Measurements from ENCODE around the gene GYS1. TPM values are rescaled to one million over a fixed set of nuclear protein-coding genes. Genes with fewer than 3 reads are reported as not detected.

GYS1 gene
- total RNA-seq, 1 experiment from 2014 or later = 38.6 TPM

- Histone ChIP-seq H3K9me3 (ENCODE audit: low read length) (no peaks in the 10 kb centered on the region), H2AFZ (ENCODE audit: low read length) (no peak overlapping the region), H3F3A (ENCODE audit: low read length, unreplicated experiment) (peaks cover 5% of the 10 kb centered on the region), H3K36me3 (ENCODE audit: low read depth, low read length) (peaks cover 17% of the 10 kb centered on the region; the same call in 1 of the 2 replicates), H3K9me2 (replicated peaks; ENCODE audit: low read length) (no peaks in the 10 kb centered on the region), H3K9ac (ENCODE audit: low read length) (no peak overlapping the region), H3K27ac (ENCODE audit: low read length) (no peak overlapping the region), H3K4me3 (ENCODE audit: low read length) (no peak overlapping the region), H3K79me2 (ENCODE audit: low read length) (peaks cover 14% of the 10 kb centered on the region), H4K20me1 (ENCODE audit: low read length) (0 out of 2 replicates have a peak, but pooled peaks cover 5% of the 10 kb centered on the region), H3K4me1 (ENCODE audit: insufficient read depth, low read length) (peaks cover 17% of the 10 kb centered on the region), H3K4me2 (ENCODE audit: low read length) (no peak overlapping the region), H3K27me3 (ENCODE audit: low read length) (no peaks in the 10 kb centered on the region)
- intact Hi-C loops (cut with micrococcal nuclease) = no loop called here
- ATAC-seq (no peak), DNase-seq (no peak)
- no peak for TF ChIP-seq CTCF (conservative IDR thresholded peaks at IDR 0.05; ENCODE audit: low read depth, low read length)
- CTCF ChIA-PET = no interaction called here
- BruUV-seq (replicated peaks) = no TSS peak
- POLR2A ChIA-PET (ENCODE audit: unreplicated experiment) = no interaction called here
Measured at GRCh38 chr19:48968813-48969218, 24.3 kb downstream of the GYS1 start.

- ATAC-seq (no peak), DNase-seq (no peak)
- peaks cover 17% of the 10 kb centered on the region; the same call in 1 of the 2 replicates for H3K36me3 ChIP-seq (ENCODE audit: low read depth, low read length)
- no TSS peak for BruUV-seq (replicated peaks)
- H3K27me3 ChIP-seq (ENCODE audit: low read length) = no peaks in the 10 kb centered on the region
- no peak for TF ChIP-seq CTCF (conservative IDR thresholded peaks at IDR 0.05; ENCODE audit: low read depth, low read length)
- TF ChIP-seq EZH2 (IDR thresholded peaks at IDR 0.05; ENCODE audit: low read length, unreplicated experiment) = no peak
- no peak for TF ChIP-seq EZH2phosphoT487 (IDR thresholded peaks at IDR 0.05; ENCODE audit: borderline replicate concordance, low read length)
- intact Hi-C loops (cut with micrococcal nuclease) = no loop called here
- no peak overlapping the region for H3K9ac ChIP-seq (ENCODE audit: low read length)
- no peaks in the 10 kb centered on the region for H3K9me2 ChIP-seq (replicated peaks; ENCODE audit: low read length)
- H3K9me3 ChIP-seq (ENCODE audit: low read length) = no peaks in the 10 kb centered on the region
- no peak overlapping the region for H2AFZ ChIP-seq (ENCODE audit: low read length)
- CTCF ChIA-PET = interaction anchor here (0.6 kb wide), 1 partner anchor 11 kb away, joined by 5 read pairs; no protein-coding TSS in a partner anchor
- H4K20me1 ChIP-seq (ENCODE audit: low read length) = 0 out of 2 replicates have a peak, but pooled peaks cover 5% of the 10 kb centered on the region
- no peak overlapping the region for H3K4me2 ChIP-seq (ENCODE audit: low read length)
- H3K4me3 ChIP-seq (ENCODE audit: low read length) = no peak overlapping the region
- POLR2A ChIA-PET (ENCODE audit: unreplicated experiment) = interaction anchor here (0.6 kb wide), 1 partner anchor 181 kb away, joined by 18 read pairs; no protein-coding TSS in a partner anchor
- peaks cover 23% of the 10 kb centered on the region for H3K4me1 ChIP-seq (ENCODE audit: insufficient read depth, low read length)
- peaks cover 5% of the 10 kb centered on the region for H3F3A ChIP-seq (ENCODE audit: low read length, unreplicated experiment)
- H3K79me2 ChIP-seq (ENCODE audit: low read length) = peaks cover 14% of the 10 kb centered on the region
- no peak overlapping the region for H3K27ac ChIP-seq (ENCODE audit: low read length)
Measured at GRCh38 chr19:48968179-48968661, 24.9 kb downstream of the GYS1 start.

GRCh38 chr19:48967346-48968178 is 25.5 kb downstream of the GYS1 start:
- no peak overlapping the region for H3K4me3 ChIP-seq (ENCODE audit: low read length)
- BruUV-seq (replicated peaks) = no TSS peak

More at GRCh38 chr19:48967346-48968178, 25.5 kb downstream of the GYS1 start:
- intact Hi-C loops (cut with micrococcal nuclease) = no loop called here
- no peak overlapping the region for H3K9ac ChIP-seq (ENCODE audit: low read length)
- H3K36me3 ChIP-seq (ENCODE audit: low read depth, low read length) = peaks cover 17% of the 10 kb centered on the region; the same call in 1 of the 2 replicates
- H3K27ac ChIP-seq (ENCODE audit: low read length) = no peak overlapping the region
- CTCF ChIA-PET = interaction anchor here (0.6 kb wide), 1 partner anchor 11 kb away, joined by 5 read pairs; no protein-coding TSS in a partner anchor
- 0 out of 2 replicates have a peak, but pooled peaks cover 5% of the 10 kb centered on the region for H4K20me1 ChIP-seq (ENCODE audit: low read length)
- no peak overlapping the region for H3K4me2 ChIP-seq (ENCODE audit: low read length)
- H3K27me3 ChIP-seq (ENCODE audit: low read length) = no peaks in the 10 kb centered on the region
- H3K9me3 ChIP-seq (ENCODE audit: low read length) = no peaks in the 10 kb centered on the region
- peaks cover 5% of the 10 kb centered on the region for H3F3A ChIP-seq (ENCODE audit: low read length, unreplicated experiment)
- no peak for TF ChIP-seq EZH2 (IDR thresholded peaks at IDR 0.05; ENCODE audit: low read length, unreplicated experiment)
- TF ChIP-seq EZH2phosphoT487 (IDR thresholded peaks at IDR 0.05; ENCODE audit: borderline replicate concordance, low read length) = no peak
- no peak for TF ChIP-seq CTCF (conservative IDR thresholded peaks at IDR 0.05; ENCODE audit: low read depth, low read length)
- H3K79me2 ChIP-seq (ENCODE audit: low read length) = peaks cover 14% of the 10 kb centered on the region
- DNase-seq (no peak), ATAC-seq (no peak)
- peaks cover 26% of the 10 kb centered on the region for H3K4me1 ChIP-seq (ENCODE audit: insufficient read depth, low read length)
- no peak overlapping the region for H2AFZ ChIP-seq (ENCODE audit: low read length)
- no peaks in the 10 kb centered on the region for H3K9me2 ChIP-seq (replicated peaks; ENCODE audit: low read length)
- POLR2A ChIA-PET (ENCODE audit: unreplicated experiment) = interaction anchor here (0.6 kb wide), 1 partner anchor 181 kb away, joined by 18 read pairs; no protein-coding TSS in a partner anchor

All from PC-3 (cell line).